ENCODE measurements around the gene SMTNL2.

GRCh38 chr17:4594931-4595684 lies 10.8 kb downstream of the SMTNL2 start:
- TF ChIP-seq CTCF (IDR thresholded peaks at IDR 0.05; ENCODE audit: low read length) (peak; percentile 53), EZH2 (IDR thresholded peaks at IDR 0.05; ENCODE audit: borderline replicate concordance, low read length) (no peak)

Data from OCI-LY1 (cell line).